SK-N-SH (cell line): ENCODE data around the gene POLN. TPM values are rescaled to one million over a fixed set of nuclear protein-coding genes. Genes with fewer than 3 reads are reported as not detected.

Experiments used
- CTCF ChIA-PET: fragments of 300-600, 350-600 bp; formaldehyde crosslinking; extraction: SDS; loops from one replicate; lab custom pipeline; 2021; lab: Yijun Ruan, JAX
- POLR2A ChIA-PET: fragments of 350-600 bp; sonication (Branson Sonifier 250); formaldehyde crosslinking; extraction: SDS; loops from one replicate; lab custom pipeline; 2020; ENCODE audit warnings: antibody characterized with exemption, inconsistent platforms; lab: Yijun Ruan, JAX
- DNase-seq: peaks from one replicate; pipeline ENCODE4 v3.0.0; 2012
- H2AFZ ChIP-seq: fragments of 200-600 bp; sonication (generic); 2 replicates; pipeline ENCODE4 v1.8.1; 2016; ENCODE audit warnings: antibody characterized with exemption, mild to moderate bottlenecking, low read depth
- H3F3A ChIP-seq: fragments of 200-600 bp; sonication (generic); replicated peaks from 2 replicates; pipeline ENCODE3; 2016; ENCODE audit warnings: antibody characterized with exemption, mild to moderate bottlenecking; ENCODE audit not compliant: insufficient read depth
- H3K27ac ChIP-seq, 2 experiments: fragments of 200-500 bp in 1 of 2; fragments of 200-600 bp in 1 of 2; sonication (Bioruptor generic) in 1 of 2; sonication (generic), shearing (Covaris generic) in 1 of 2; 2 replicates each; pipeline versions ENCODE4 v1.5.1 to v1.6.1; 2014 to 2016; ENCODE audit warnings: low read depth in 2 of 2, inconsistent platforms in 1 of 2, low read length in 1 of 2, mild to moderate bottlenecking in 1 of 2, mixed read lengths in 1 of 2
- H3K27me3 ChIP-seq: fragments of 200-600 bp; sonication (generic), shearing (Covaris generic); 2 replicates; pipeline ENCODE4 v1.6.1; 2016; ENCODE audit warnings: mixed run types; ENCODE audit not compliant: insufficient read depth
- H3K36me3 ChIP-seq, 2 experiments: fragments of 200-500 bp in 1 of 2; fragments of 200-600 bp in 1 of 2; sonication (Bioruptor generic) in 1 of 2; sonication (generic) in 1 of 2; replicated peaks in 1 of 2; 2 replicates each; pipeline versions ENCODE3 to v1.5.1; 2014 to 2016; ENCODE audit warnings: low read length in 1 of 2, mild to moderate bottlenecking in 1 of 2; ENCODE audit not compliant: insufficient read depth in 2 of 2, control insufficient read depth in 1 of 2
- H3K4me1 ChIP-seq, 2 experiments: fragments of 200-500 bp in 1 of 2; fragments of 200-600 bp in 1 of 2; sonication (Bioruptor generic) in 1 of 2; sonication (generic), shearing (Covaris generic) in 1 of 2; 2 replicates each; pipeline versions ENCODE4 v1.5.1 to v1.6.1; 2014 to 2016; ENCODE audit warnings: low read depth in 1 of 2, low read length in 1 of 2, mixed run types in 1 of 2; ENCODE audit not compliant: insufficient read depth in 2 of 2, control insufficient read depth in 1 of 2
- H3K4me2 ChIP-seq: fragments of 200-600 bp; sonication (generic), shearing (Covaris generic); 2 replicates; pipeline ENCODE4 v1.6.1; 2017; ENCODE audit warnings: mixed run types
- H3K4me3 ChIP-seq, 2 experiments: fragments of 200-500 bp in 1 of 2; fragments of 200-600 bp in 1 of 2; sonication (Bioruptor generic) in 1 of 2; sonication (generic), shearing (Covaris generic) in 1 of 2; 2 replicates each; pipeline versions ENCODE4 v1.5.1 to v1.8.1; 2014 to 2016; ENCODE audit warnings: low read depth in 2 of 2, inconsistent platforms in 1 of 2, low read length in 1 of 2, mild to moderate bottlenecking in 1 of 2, mixed read lengths in 1 of 2, moderate library complexity in 1 of 2
- H3K79me2 ChIP-seq: fragments of 200-600 bp; sonication (generic); 2 replicates; pipeline ENCODE4 v1.8.1; 2017; ENCODE audit warnings: mild to moderate bottlenecking; ENCODE audit not compliant: insufficient read depth
- H3K9ac ChIP-seq: fragments of 200-600 bp; sonication (generic); 2 replicates; pipeline ENCODE4 v1.6.1; 2017; ENCODE audit warnings: mixed run types
- H3K9me2 ChIP-seq: fragments of 200-600 bp; sonication (generic); 2 replicates; pipeline ENCODE4 v1.6.1; 2017; ENCODE audit warnings: mixed run types
- H3K9me3 ChIP-seq: fragments of 200-600 bp; sonication (generic); 2 replicates; pipeline ENCODE4 v1.6.1; 2017; ENCODE audit warnings: mixed run types, mild to moderate bottlenecking, moderate library complexity
- H4K20me1 ChIP-seq: fragments of 200-600 bp; sonication (generic); 2 replicates; pipeline ENCODE4 v1.6.1; 2017; ENCODE audit warnings: mild to moderate bottlenecking, mixed run types; ENCODE audit not compliant: insufficient read depth
- EP300 ChIP-seq, 2 experiments: IDR thresholded peaks; 2 replicates each; pipeline versions ENCODE4 v1.4.0 to v1.6.1; 2012; ENCODE audit warnings: borderline replicate concordance in 1 of 2, low read depth in 1 of 2, low read length in 1 of 2
- FOSL2 ChIP-seq: IDR thresholded peaks from 2 replicates; pipeline ENCODE4 v1.4.0; 2012; ENCODE audit warnings: low read depth, mild to moderate bottlenecking, moderate library complexity, borderline replicate concordance
- GATA2 ChIP-seq: sonication (generic); formaldehyde crosslinking; IDR thresholded peaks from 2 replicates; pipeline ENCODE4 v1.5.0; 2020; ENCODE audit warnings: mild to moderate bottlenecking, missing genetic modification reagents
- JUND ChIP-seq: IDR thresholded peaks from 2 replicates; pipeline ENCODE4 v1.4.0; 2012
- POLR2AphosphoS5 ChIP-seq: IDR thresholded peaks from 2 replicates; pipeline ENCODE4 v1.6.1; 2012; ENCODE audit warnings: low read depth, low read length
- RCOR1 ChIP-seq: fragments of 150-350 bp; IDR thresholded peaks from 2 replicates; pipeline ENCODE4 v1.6.1; 2017; ENCODE audit warnings: antibody characterized with exemption, low read length
- RXRA ChIP-seq: IDR thresholded peaks from 2 replicates; pipeline ENCODE4 v1.4.0; 2012; ENCODE audit warnings: low read depth, mild to moderate bottlenecking, borderline replicate concordance
- SIN3A ChIP-seq: IDR thresholded peaks from 2 replicates; pipeline ENCODE4 v1.6.1; 2012; ENCODE audit warnings: low read depth, mild to moderate bottlenecking, low read length, moderate library complexity, borderline replicate concordance
- TAF1 ChIP-seq: IDR thresholded peaks from 2 replicates; pipeline ENCODE4 v1.6.1; 2012; ENCODE audit warnings: low read depth, mild to moderate bottlenecking, low read length, moderate library complexity, borderline replicate concordance
- TEAD4 ChIP-seq: IDR thresholded peaks from 2 replicates; pipeline ENCODE4 v1.4.0; 2012; ENCODE audit warnings: mild to moderate bottlenecking, borderline replicate concordance; ENCODE audit not compliant: insufficient read depth
- USF2 ChIP-seq: fragments of 150-350 bp; IDR thresholded peaks from 2 replicates; pipeline ENCODE4 v1.6.1; 2017; ENCODE audit warnings: antibody characterized with exemption, low read length, low read depth, borderline replicate concordance
- YY1 ChIP-seq: IDR thresholded peaks from 2 replicates; pipeline ENCODE4 v1.4.0; 2012; ENCODE audit warnings: low read depth, mild to moderate bottlenecking
- WGBS: methylation state at CpG from one replicate; pipeline ENCODE4 v1.1.6; 2017; ENCODE audit warnings: low lambda C conversion rate; 5-methylcytosine and 5-hydroxymethylcytosine counted together
- polyA plus RNA-seq, 3 experiments: library from polyadenylated mRNA; depleted of rRNA; stranded (reverse); fragments of >200 nt; gene quantifications; 2 replicates each; pipeline ENCODE4 v1.2.3, GENCODE V29; 2012
- TF ChIP-seq, protein P1 (sequence below): IDR thresholded peaks from 2 replicates; pipeline ENCODE4; 2012

POLN gene
- polyA plus RNA-seq, 1 of the 3 experiments (the other 2 are of a cell fraction), result 0.67 TPM

DNA sequence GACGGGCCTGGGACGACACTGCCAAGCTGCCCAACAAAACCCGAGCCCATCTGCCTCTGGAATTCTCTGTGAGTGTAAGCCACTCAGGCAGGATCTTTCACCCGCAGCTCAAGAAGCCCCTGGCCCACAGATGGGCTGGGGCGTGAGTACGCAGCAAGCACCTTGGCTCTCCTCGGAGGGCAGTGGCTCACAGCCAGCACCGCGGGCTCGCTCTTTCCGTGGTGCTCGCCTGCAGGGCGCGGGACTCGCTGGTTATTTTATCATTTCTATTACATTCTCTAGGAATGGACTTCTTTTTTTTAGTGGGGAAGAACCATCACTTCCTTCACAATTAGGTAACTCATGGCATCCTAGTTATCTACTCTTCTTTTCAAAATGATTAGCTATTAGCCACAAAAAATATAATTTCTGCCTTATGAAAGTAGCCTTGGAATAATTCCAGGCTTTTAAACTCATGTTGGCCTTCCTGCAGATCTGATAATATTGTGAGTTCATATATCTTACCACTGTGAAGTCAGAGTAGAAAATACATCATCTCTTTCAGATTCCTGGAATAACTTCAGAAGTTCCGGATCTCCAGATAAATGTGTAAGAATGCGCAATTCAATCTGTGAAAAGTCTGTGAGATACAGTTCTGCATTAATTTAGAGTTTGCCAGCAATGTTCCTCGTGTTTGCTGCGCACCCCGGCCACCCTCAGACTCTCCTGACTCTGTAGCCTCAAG is 114.2 kb downstream of the POLN start:
- ChIA-PET POLR2A (no interaction called here), CTCF (no interaction called here)
- no peak for TF ChIP-seq TEAD4
- TF ChIP-seq RCOR1, result no peak
- no peak for TF ChIP-seq YY1
- no peaks in the 10 kb centered on the region for H3K79me2 ChIP-seq
- no peaks in the 10 kb centered on the region; a peak in 1 of 4 replicates for H3K4me1 ChIP-seq
- no peaks in the 10 kb centered on the region for H3F3A ChIP-seq
- H3K27me3 ChIP-seq, result no peaks in the 10 kb centered on the region
- no peak overlapping the region for H3K9ac ChIP-seq
- no peak overlapping the region for H3K4me2 ChIP-seq
- H3K4me3 ChIP-seq, result no peak overlapping the region
- no peaks in the 10 kb centered on the region for H3K9me3 ChIP-seq
- 75% methylated on average over 20 of the region's 20 CpGs for WGBS
- H3K9me2 ChIP-seq, result no peaks in the 10 kb centered on the region
- no peak for DNase-seq
- no peaks in the 10 kb centered on the region for H3K36me3 ChIP-seq
- no peak overlapping the region for H2AFZ ChIP-seq
- no peak overlapping the region for H3K27ac ChIP-seq
- no peaks in the 10 kb centered on the region for H4K20me1 ChIP-seq

DNA sequence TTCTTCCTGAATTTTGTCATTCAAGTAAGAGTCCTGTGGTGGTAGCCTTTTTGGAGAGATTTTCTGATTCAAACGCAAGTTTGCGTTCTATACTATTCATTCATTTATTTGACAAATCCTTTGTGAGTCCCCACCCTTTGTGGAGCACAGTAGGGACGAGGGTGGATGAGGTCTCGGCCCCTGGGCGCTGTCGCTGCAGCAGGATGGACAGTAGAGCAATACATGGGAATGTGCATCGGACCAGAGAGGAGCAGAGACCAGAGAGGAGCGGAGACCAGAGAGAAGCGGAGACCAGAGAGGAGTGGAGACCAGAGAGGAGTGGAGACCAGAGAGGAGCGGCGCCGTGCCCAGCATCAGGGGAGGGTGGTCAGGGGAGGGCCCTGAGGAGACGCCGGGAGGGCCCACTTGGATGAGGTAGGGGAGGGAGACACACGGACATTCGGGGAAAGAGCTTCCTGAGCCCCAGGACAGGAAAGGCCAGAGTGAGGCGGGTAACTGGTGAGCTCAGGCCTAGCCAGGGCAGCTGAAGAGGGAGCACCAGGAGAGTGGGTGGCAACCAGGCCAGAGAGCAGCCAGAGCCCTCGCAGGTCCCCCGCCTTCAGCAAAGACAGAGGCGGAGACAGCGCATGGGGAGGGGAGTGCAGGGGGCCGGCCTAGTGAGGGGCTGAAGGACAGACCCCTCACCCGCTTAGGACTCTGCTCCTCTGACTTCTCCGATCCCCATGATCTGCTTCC is 115.4 kb downstream of the POLN start:
- no peak for DNase-seq
- Histone ChIP-seq H3K27me3 (no peaks in the 10 kb centered on the region), H3K4me3 (no peak overlapping the region), H3K79me2 (no peaks in the 10 kb centered on the region), H3K27ac (no peak overlapping the region), H3K4me2 (no peak overlapping the region), H3K9me2 (no peaks in the 10 kb centered on the region), H3F3A (no peaks in the 10 kb centered on the region), H3K9me3 (no peaks in the 10 kb centered on the region), H2AFZ (no peak overlapping the region), H4K20me1 (no peaks in the 10 kb centered on the region), H3K9ac (no peak overlapping the region), H3K4me1 (no peaks in the 10 kb centered on the region; a peak in 1 of 4 replicates), H3K36me3 (no peaks in the 10 kb centered on the region)
- CTCF ChIA-PET, result no interaction called here
- no peak for TF ChIP-seq TEAD4
- TF ChIP-seq, protein P1, sequence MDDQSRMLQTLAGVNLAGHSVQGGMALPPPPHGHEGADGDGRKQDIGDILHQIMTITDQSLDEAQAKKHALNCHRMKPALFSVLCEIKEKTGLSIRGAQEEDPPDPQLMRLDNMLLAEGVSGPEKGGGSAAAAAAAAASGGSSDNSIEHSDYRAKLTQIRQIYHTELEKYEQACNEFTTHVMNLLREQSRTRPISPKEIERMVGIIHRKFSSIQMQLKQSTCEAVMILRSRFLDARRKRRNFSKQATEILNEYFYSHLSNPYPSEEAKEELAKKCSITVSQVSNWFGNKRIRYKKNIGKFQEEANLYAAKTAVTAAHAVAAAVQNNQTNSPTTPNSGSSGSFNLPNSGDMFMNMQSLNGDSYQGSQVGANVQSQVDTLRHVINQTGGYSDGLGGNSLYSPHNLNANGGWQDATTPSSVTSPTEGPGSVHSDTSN, result no peak
- TF ChIP-seq GATA2, result no peak
- no peak for TF ChIP-seq POLR2AphosphoS5
- no peak for TF ChIP-seq RCOR1
- WGBS, result 78% methylated on average over 24 of the region's 24 CpGs
- POLR2A ChIA-PET, result no interaction called here

DNA sequence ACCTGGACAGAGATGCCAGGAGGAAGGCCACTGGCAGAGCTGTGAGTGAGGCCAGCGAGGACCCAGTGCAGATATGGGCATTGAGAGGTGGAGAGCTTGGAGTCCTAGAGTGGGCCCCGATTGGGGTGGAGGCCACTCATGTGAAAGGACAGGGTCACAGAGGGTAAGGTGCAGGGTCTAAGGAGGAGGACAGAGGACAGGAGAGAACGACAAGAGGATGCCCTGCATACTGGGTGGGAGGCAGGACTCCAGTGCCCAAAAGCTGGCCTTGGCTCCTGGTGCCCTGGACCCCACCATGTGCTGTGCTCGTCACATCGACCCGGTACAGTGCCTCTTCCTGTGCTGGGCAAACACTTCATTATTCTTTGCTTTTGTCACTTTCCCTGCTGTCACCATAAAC is 116.1 kb downstream of the POLN start:
- POLR2A ChIA-PET, result no interaction called here
- Histone ChIP-seq H3K9me3 (no peaks in the 10 kb centered on the region), H3K9me2 (no peaks in the 10 kb centered on the region), H3K4me2 (no peak overlapping the region), H4K20me1 (no peaks in the 10 kb centered on the region), H3K79me2 (no peaks in the 10 kb centered on the region), H3F3A (no peaks in the 10 kb centered on the region), H3K4me3 (no peak overlapping the region), H2AFZ (no peak overlapping the region), H3K4me1 (no peaks in the 10 kb centered on the region; a peak in 1 of 4 replicates), H3K27ac (no peak overlapping the region), H3K27me3 (no peaks in the 10 kb centered on the region), H3K36me3 (no peaks in the 10 kb centered on the region), H3K9ac (no peak overlapping the region)
- DNase-seq, result no peak
- CTCF ChIA-PET, result interaction anchor here (1.3 kb wide), 1 partner anchor 11 kb away, joined by 3 read pairs; no protein-coding TSS in a partner anchor
- WGBS, result 54% methylated on average over 6 of the region's 6 CpGs
- TF ChIP-seq SIN3A (no peak), JUND (no peak), RXRA (no peak), EP300 (IDR thresholded peaks at IDR 0.05; ENCODE audit: borderline replicate concordance in 1 of 2, low read depth in 1 of 2, low read length in 1 of 2) (no peak), USF2 (no peak), FOSL2 (no peak), TAF1 (no peak)
- TF ChIP-seq, protein P1, result no peak
